Astrocyte (in vitro differentiated cells and primary cell): ENCODE data around the gene PAQR6. TPM values are rescaled to one million over a fixed set of nuclear protein-coding genes. Genes with fewer than 3 reads are reported as not detected.

Source experiments
- DNase-seq: peaks from one replicate; pipeline ENCODE4 v3.0.0-alpha.2; 2010; ENCODE audit warnings: low read depth
- FAIRE-seq: peaks from 2 replicates; lab custom pipeline; 2011; peaks lifted over from hg19 to GRCh38; lab: Jason Lieb, UNC
- H2AFZ ChIP-seq: 2 replicates; pipeline ENCODE4 v1.6.0; 2012; ENCODE audit warnings: low read depth, low read length, inconsistent platforms
- H3K27ac ChIP-seq: 2 replicates; pipeline ENCODE4 v1.5.1; 2011; ENCODE audit warnings: low read depth, low read length, inconsistent platforms
- H3K27me3 ChIP-seq: 2 replicates; pipeline ENCODE4 v1.6.0; 2011; ENCODE audit warnings: low read length, inconsistent platforms; ENCODE audit not compliant: insufficient read depth
- H3K36me3 ChIP-seq: 2 replicates; pipeline ENCODE4 v1.5.1; 2011; ENCODE audit warnings: low read length, inconsistent platforms; ENCODE audit not compliant: insufficient read depth
- H3K4me1 ChIP-seq: 2 replicates; pipeline ENCODE4 v1.5.1; 2011; ENCODE audit warnings: low read length, inconsistent platforms; ENCODE audit not compliant: insufficient read depth
- H3K4me2 ChIP-seq: 2 replicates; pipeline ENCODE4 v1.6.0; 2012; ENCODE audit warnings: low read length, inconsistent platforms
- H3K4me3 ChIP-seq: 2 replicates; pipeline ENCODE4 v1.5.1; 2011; ENCODE audit warnings: low read depth, mild to moderate bottlenecking, low read length, inconsistent platforms; ENCODE audit not compliant: insufficient read depth
- H3K79me2 ChIP-seq: 2 replicates; pipeline ENCODE4 v1.6.0; 2012; ENCODE audit warnings: mild to moderate bottlenecking, low read length, inconsistent platforms; ENCODE audit not compliant: insufficient read depth
- H3K9ac ChIP-seq: 2 replicates; pipeline ENCODE4 v1.6.0; 2012; ENCODE audit warnings: mild to moderate bottlenecking, low read length, inconsistent platforms
- H3K9me3 ChIP-seq: 2 replicates; pipeline ENCODE4 v1.5.1; 2012; ENCODE audit warnings: low read depth, mild to moderate bottlenecking, low read length, inconsistent platforms; ENCODE audit not compliant: insufficient read depth
- H4K20me1 ChIP-seq: 2 replicates; pipeline ENCODE4 v1.6.0; 2012; ENCODE audit warnings: low read length, inconsistent platforms; ENCODE audit not compliant: insufficient read depth
- H3K27ac Mint-ChIP-seq: one replicate; pipeline ENCODE4 v1.8.0; 2021; ENCODE audit warnings: mild to moderate bottlenecking, mixed read lengths; ENCODE audit not compliant: unreplicated experiment
- H3K27me3 Mint-ChIP-seq: one replicate; pipeline ENCODE4 v1.8.0; 2021; ENCODE audit warnings: low read depth, mixed read lengths; ENCODE audit not compliant: unreplicated experiment
- H3K36me3 Mint-ChIP-seq: one replicate; pipeline ENCODE4 v1.8.0; 2021; ENCODE audit warnings: low read depth, mixed read lengths; ENCODE audit not compliant: unreplicated experiment
- H3K4me1 Mint-ChIP-seq: one replicate; pipeline ENCODE4 v1.8.0; 2021; ENCODE audit warnings: low read depth, mixed read lengths; ENCODE audit not compliant: unreplicated experiment
- H3K4me3 Mint-ChIP-seq: one replicate; pipeline ENCODE4 v1.8.0; 2021; ENCODE audit warnings: mild to moderate bottlenecking, moderate library complexity, mixed read lengths; ENCODE audit not compliant: unreplicated experiment
- H3K9me3 Mint-ChIP-seq: one replicate; pipeline ENCODE4 v1.8.0; 2021; ENCODE audit warnings: mild to moderate bottlenecking, mixed read lengths; ENCODE audit not compliant: unreplicated experiment
- EZH2 ChIP-seq: IDR thresholded peaks from 2 replicates; pipeline ENCODE4 v1.6.1; 2012; ENCODE audit warnings: mild to moderate bottlenecking, low read length, inconsistent platforms; ENCODE audit not compliant: insufficient read depth
- total RNA-seq: library from RNA; stranded (reverse); gene quantifications from 2 replicates; pipeline ENCODE4 v1.2.1, GENCODE V29; 2021
- TF ChIP-seq, protein P1 (sequence below): IDR thresholded peaks from 2 replicates; pipeline ENCODE4 v1.5.1; 2011; ENCODE audit warnings: low read depth, mild to moderate bottlenecking, inconsistent platforms, low read length, moderate library complexity; ENCODE audit not compliant: insufficient read depth

Gene PAQR6
- total RNA-seq, 1 donor from 2014 or later: 7.2 TPM

DNA sequence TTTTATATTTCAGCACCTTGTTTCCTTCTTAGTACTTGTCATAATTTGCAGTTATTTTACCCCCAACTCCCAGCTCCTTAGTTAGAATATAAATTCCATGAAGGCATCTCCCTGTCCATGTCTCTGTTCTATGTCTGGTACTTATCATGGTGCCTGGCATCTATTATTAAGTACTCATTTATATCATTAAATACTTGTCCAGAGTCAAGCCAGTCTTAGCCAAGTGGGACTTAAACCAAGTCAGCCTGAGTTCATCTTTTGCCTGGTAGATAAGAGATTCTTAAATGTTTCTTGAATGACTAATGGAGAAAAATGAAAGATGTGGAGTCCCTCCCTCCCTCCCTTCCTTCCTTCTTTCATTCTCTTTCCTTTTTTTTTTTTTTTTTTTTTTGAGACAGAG, 44.5 kb downstream of the PAQR6 start:
- Histone ChIP-seq H3K27ac (no peak overlapping the region), H3K27me3 (no peaks in the 10 kb centered on the region), H3K4me1 (peaks cover 6% of the 10 kb centered on the region), H3K79me2 (peaks cover 54% of the 10 kb centered on the region), H3K9ac (no peak overlapping the region), H2AFZ (no peak overlapping the region), H3K4me2 (peak overlapping the region; percentile 55), H4K20me1 (peaks cover 58% of the 10 kb centered on the region), H3K4me3 (no peak overlapping the region), H3K9me3 (no peaks in the 10 kb centered on the region), H3K36me3 (peaks cover 22% of the 10 kb centered on the region)
- peak; percentile 73 for DNase-seq
- no peak overlapping the region for H3K4me3 Mint-ChIP-seq
- peaks cover 4% of the 10 kb centered on the region for H3K4me1 Mint-ChIP-seq
- H3K9me3 Mint-ChIP-seq: no peaks in the 10 kb centered on the region
- TF ChIP-seq, protein P1, sequence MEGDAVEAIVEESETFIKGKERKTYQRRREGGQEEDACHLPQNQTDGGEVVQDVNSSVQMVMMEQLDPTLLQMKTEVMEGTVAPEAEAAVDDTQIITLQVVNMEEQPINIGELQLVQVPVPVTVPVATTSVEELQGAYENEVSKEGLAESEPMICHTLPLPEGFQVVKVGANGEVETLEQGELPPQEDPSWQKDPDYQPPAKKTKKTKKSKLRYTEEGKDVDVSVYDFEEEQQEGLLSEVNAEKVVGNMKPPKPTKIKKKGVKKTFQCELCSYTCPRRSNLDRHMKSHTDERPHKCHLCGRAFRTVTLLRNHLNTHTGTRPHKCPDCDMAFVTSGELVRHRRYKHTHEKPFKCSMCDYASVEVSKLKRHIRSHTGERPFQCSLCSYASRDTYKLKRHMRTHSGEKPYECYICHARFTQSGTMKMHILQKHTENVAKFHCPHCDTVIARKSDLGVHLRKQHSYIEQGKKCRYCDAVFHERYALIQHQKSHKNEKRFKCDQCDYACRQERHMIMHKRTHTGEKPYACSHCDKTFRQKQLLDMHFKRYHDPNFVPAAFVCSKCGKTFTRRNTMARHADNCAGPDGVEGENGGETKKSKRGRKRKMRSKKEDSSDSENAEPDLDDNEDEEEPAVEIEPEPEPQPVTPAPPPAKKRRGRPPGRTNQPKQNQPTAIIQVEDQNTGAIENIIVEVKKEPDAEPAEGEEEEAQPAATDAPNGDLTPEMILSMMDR: no peak
- TF ChIP-seq EZH2: no peak
- no peak overlapping the region for H3K27ac Mint-ChIP-seq
- no peak for FAIRE-seq
- H3K27me3 Mint-ChIP-seq: no peaks in the 10 kb centered on the region
- peaks cover 20% of the 10 kb centered on the region for H3K36me3 Mint-ChIP-seq

DNA sequence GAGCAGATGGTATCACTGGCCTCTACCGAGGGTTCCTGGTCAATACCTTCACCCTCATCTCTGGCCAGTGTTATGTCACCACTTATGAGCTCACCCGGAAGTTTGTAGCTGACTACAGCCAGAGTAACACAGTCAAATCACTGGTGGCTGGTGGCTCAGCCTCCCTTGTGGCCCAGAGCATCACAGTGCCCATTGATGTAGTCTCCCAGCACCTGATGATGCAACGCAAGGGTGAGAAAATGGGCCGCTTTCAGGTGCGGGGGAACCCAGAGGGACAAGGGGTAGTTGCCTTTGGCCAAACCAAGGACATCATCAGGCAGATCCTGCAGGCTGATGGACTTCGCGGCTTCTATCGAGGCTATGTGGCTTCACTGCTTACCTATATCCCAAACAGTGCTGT, 47.8 kb downstream of the PAQR6 start:
- Histone ChIP-seq H3K4me2 (no peak overlapping the region), H3K9me3 (no peaks in the 10 kb centered on the region), H3K27me3 (no peaks in the 10 kb centered on the region), H2AFZ (no peak overlapping the region), H3K4me3 (no peak overlapping the region), H4K20me1 (peaks cover 77% of the 10 kb centered on the region), H3K9ac (no peak overlapping the region), H3K36me3 (peaks cover 19% of the 10 kb centered on the region), H3K79me2 (peaks cover 74% of the 10 kb centered on the region), H3K4me1 (peaks cover 6% of the 10 kb centered on the region), H3K27ac (no peak overlapping the region)
- H3K27ac Mint-ChIP-seq: no peak overlapping the region
- H3K4me1 Mint-ChIP-seq: peaks cover 10% of the 10 kb centered on the region
- FAIRE-seq (no peak), DNase-seq (no peak)
- no peaks in the 10 kb centered on the region for H3K9me3 Mint-ChIP-seq
- no peak overlapping the region for H3K4me3 Mint-ChIP-seq
- H3K27me3 Mint-ChIP-seq: no peaks in the 10 kb centered on the region
- TF ChIP-seq, protein P1: no peak
- TF ChIP-seq EZH2: no peak
- peaks cover 19% of the 10 kb centered on the region for H3K36me3 Mint-ChIP-seq

DNA sequence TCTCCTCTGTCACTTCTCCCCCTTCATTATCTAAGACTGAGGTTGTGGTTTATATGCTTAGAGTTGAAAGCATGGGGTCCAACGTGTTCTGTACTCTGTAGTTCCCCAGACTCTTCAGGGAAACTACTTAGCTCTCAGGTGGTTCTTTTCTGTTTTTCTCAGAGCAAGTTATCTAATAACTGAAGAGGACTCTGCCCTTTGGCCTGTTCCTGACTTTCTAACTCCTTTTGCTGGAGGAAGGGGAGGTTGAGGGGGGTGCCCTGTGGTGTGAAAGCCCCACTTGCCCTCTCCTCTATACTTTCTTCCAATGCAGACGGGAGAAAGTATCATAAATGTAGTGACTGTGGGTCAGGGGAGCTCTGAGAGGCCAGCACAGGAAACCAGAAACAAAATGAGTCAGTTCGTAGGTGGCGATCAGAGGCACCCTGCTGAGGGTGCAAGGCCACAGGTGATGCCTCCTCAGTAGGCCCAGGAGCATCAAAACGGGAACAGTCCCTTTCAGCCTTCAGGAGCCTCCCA, 49.0 kb downstream of the PAQR6 start:
- Histone ChIP-seq H3K4me3 (no peak overlapping the region), H3K36me3 (peaks cover 16% of the 10 kb centered on the region), H3K9ac (no peak overlapping the region), H3K27ac (no peak overlapping the region), H3K27me3 (no peaks in the 10 kb centered on the region), H3K79me2 (peaks cover 75% of the 10 kb centered on the region), H4K20me1 (peaks cover 86% of the 10 kb centered on the region), H3K4me1 (peaks cover 12% of the 10 kb centered on the region), H3K4me2 (no peak overlapping the region), H3K9me3 (no peaks in the 10 kb centered on the region), H2AFZ (no peak overlapping the region)
- DNase-seq (no peak), FAIRE-seq (no peak)
- no peaks in the 10 kb centered on the region for H3K27me3 Mint-ChIP-seq
- no peak overlapping the region for H3K27ac Mint-ChIP-seq
- TF ChIP-seq, protein P1: no peak
- TF ChIP-seq EZH2: no peak
- no peak overlapping the region for H3K4me3 Mint-ChIP-seq
- peaks cover 19% of the 10 kb centered on the region for H3K36me3 Mint-ChIP-seq
- H3K9me3 Mint-ChIP-seq: no peaks in the 10 kb centered on the region
- H3K4me1 Mint-ChIP-seq: peaks cover 10% of the 10 kb centered on the region
